GM12891 (cell line): Measurements from ENCODE around the gene TTC7B.

ENCODE experiments used
- DNase-seq: peaks from one replicate; pipeline ENCODE4 v3.0.0; 2011; ENCODE audit warnings: low spot score; ENCODE audit not compliant: insufficient read length
- FAIRE-seq: peaks from 2 replicates; lab custom pipeline; 2011; peaks lifted over from hg19 to GRCh38; lab: Jason Lieb, UNC
- PAX5 ChIP-seq: IDR thresholded peaks from 2 replicates; pipeline ENCODE4 v1.6.1; 2011; ENCODE audit warnings: low read length, moderate library complexity, mild to moderate bottlenecking; ENCODE audit not compliant: insufficient read depth, severe bottlenecking
- POLR2A ChIP-seq: IDR thresholded peaks from 2 replicates; pipeline ENCODE4 v1.6.1; 2011; ENCODE audit warnings: low read depth, low read length, control low read depth
- POLR2AphosphoS5 ChIP-seq: IDR thresholded peaks from 2 replicates; pipeline ENCODE4 v1.6.1; 2011; ENCODE audit warnings: low read depth, low read length, control low read depth
- POU2F2 ChIP-seq: IDR thresholded peaks from 2 replicates; pipeline ENCODE4 v1.6.1; 2011; ENCODE audit warnings: low read depth, mild to moderate bottlenecking, control low read depth, low read length, moderate library complexity
- SPI1 ChIP-seq: IDR thresholded peaks from 2 replicates; pipeline ENCODE4 v1.6.1; 2011; ENCODE audit warnings: low read depth, low read length, control low read depth
- TAF1 ChIP-seq: IDR thresholded peaks from 2 replicates; pipeline ENCODE4 v1.6.1; 2011; ENCODE audit warnings: low read depth, low read length, control low read depth

Gene TTC7B

GRCh38 chr14:90671382-90672234 lies 144.6 kb downstream of the TTC7B start:
- no peak for TF ChIP-seq POU2F2
- no peak for TF ChIP-seq TAF1
- DNase-seq (no peak), FAIRE-seq (peak; percentile 50)

GRCh38 chr14:90669731-90670130 lies 146.5 kb downstream of the TTC7B start:
- TF ChIP-seq POLR2AphosphoS5 (no peak), POLR2A (no peak), POU2F2 (no peak), PAX5 (no peak), SPI1 (no peak), TAF1 (no peak)
- FAIRE-seq (no peak), DNase-seq (no peak)

- FAIRE-seq (no peak), DNase-seq (no peak)
- TF ChIP-seq POLR2A (no peak), TAF1 (no peak), PAX5 (no peak), POU2F2 (no peak), POLR2AphosphoS5 (no peak), SPI1 (no peak)
Measured at GRCh38 chr14:90666571-90666970, 149.7 kb downstream of the TTC7B start.

- no peak for DNase-seq
- no peak for FAIRE-seq
- no peak for TF ChIP-seq TAF1
- no peak for TF ChIP-seq POU2F2
- no peak for TF ChIP-seq SPI1
- TF ChIP-seq POLR2AphosphoS5, result no peak
- TF ChIP-seq PAX5, result no peak
- no peak for TF ChIP-seq POLR2A
Measured at GRCh38 chr14:90665321-90666000, 150.8 kb downstream of the TTC7B start.

GRCh38 chr14:90664911-90665310 lies 151.3 kb downstream of the TTC7B start:
- no peak for TF ChIP-seq POLR2AphosphoS5
- TF ChIP-seq PAX5, result no peak
- TF ChIP-seq POU2F2, result no peak
- no peak for TF ChIP-seq SPI1
- TF ChIP-seq POLR2A, result no peak
- TF ChIP-seq TAF1, result no peak
- DNase-seq (no peak), FAIRE-seq (no peak)

GRCh38 chr14:90663680-90664079 lies 152.6 kb downstream of the TTC7B start:
- TF ChIP-seq TAF1 (no peak), PAX5 (no peak)
- no peak for FAIRE-seq
- no peak for DNase-seq

GRCh38 chr14:90663140-90663539 lies 153.1 kb downstream of the TTC7B start:
- no peak for TF ChIP-seq TAF1
- TF ChIP-seq POLR2A, result no peak
- no peak for TF ChIP-seq SPI1
- no peak for TF ChIP-seq PAX5
- TF ChIP-seq POU2F2, result no peak
- TF ChIP-seq POLR2AphosphoS5, result no peak
- no peak for FAIRE-seq
- DNase-seq, result no peak

GRCh38 chr14:90661866-90662265 lies 154.4 kb downstream of the TTC7B start:
- TF ChIP-seq POU2F2, result no peak
- TF ChIP-seq SPI1, result no peak
- no peak for TF ChIP-seq PAX5
- TF ChIP-seq TAF1, result no peak
- no peak for TF ChIP-seq POLR2A
- no peak for TF ChIP-seq POLR2AphosphoS5
- DNase-seq, result no peak
- no peak for FAIRE-seq

GRCh38 chr14:90660865-90661570 lies 155.2 kb downstream of the TTC7B start:
- FAIRE-seq (no peak), DNase-seq (no peak)
- no peak for TF ChIP-seq POU2F2
- TF ChIP-seq POLR2A, result no peak
- TF ChIP-seq SPI1, result no peak
- TF ChIP-seq PAX5, result no peak
- no peak for TF ChIP-seq POLR2AphosphoS5
- no peak for TF ChIP-seq TAF1

GRCh38 chr14:90659156-90659555 lies 157.1 kb downstream of the TTC7B start:
- DNase-seq, result no peak
- FAIRE-seq, result no peak
- TF ChIP-seq PAX5 (no peak), SPI1 (no peak), POLR2A (no peak), POLR2AphosphoS5 (no peak), TAF1 (no peak), POU2F2 (no peak)
